GM12878 (cell line): ENCODE results near the gene ATP6V0D1. TPM values are rescaled to one million over a fixed set of nuclear protein-coding genes. Genes with fewer than 3 reads are reported as not detected.

ENCODE experiments used
- ATAC-seq: fragments of 200-7000 bp; cut with Tn5 transposase; 3 replicates; pipeline ENCODE4 v1.9.1; 2020; ENCODE audit warnings: mild to moderate bottlenecking, moderate library complexity
- BruUV-seq: library from RNA; stranded (reverse); fragments of 400-500 nt; replicated peaks from 2 replicates; lab custom pipeline; 2021; lab: Mats Ljungman, UMichigan
- CTCF ChIA-PET: fragments of 300-600 bp; sonication (Branson Sonifier 250); formaldehyde crosslinking; extraction: SDS; loops from one replicate; lab custom pipeline; 2021; ENCODE audit warnings: inconsistent platforms; lab: Yijun Ruan, JAX
- POLR2A ChIA-PET: fragments of 350-600 bp; formaldehyde crosslinking; extraction: SDS; loops from one replicate; lab custom pipeline; 2021; ENCODE audit warnings: inconsistent platforms; lab: Charles Lee
- RAD21 ChIA-PET: fragments of 300-600 bp; sonication (Branson Sonifier 250); formaldehyde crosslinking; loops from one replicate; lab custom pipeline; 2023; ENCODE audit warnings: antibody characterized with exemption; ENCODE audit not compliant: unreplicated experiment; lab: Charles Lee
- SMC1A ChIA-PET: fragments of 300-600 bp; sonication (Branson Sonifier 250); formaldehyde crosslinking; loops from one replicate; lab custom pipeline; 2023; ENCODE audit not compliant: unreplicated experiment, uncharacterized antibody; lab: Charles Lee
- DNase-seq: peaks from one replicate; pipeline ENCODE4 v3.0.0-alpha.2; 2011; ENCODE audit warnings: low read depth, low spot score
- FAIRE-seq: peaks from 3 replicates; lab custom pipeline; 2011; peaks lifted over from hg19 to GRCh38; lab: Jason Lieb, UNC
- H2AFZ ChIP-seq: 2 replicates; pipeline ENCODE4 v1.6.0; 2011; ENCODE audit warnings: low read depth, low read length, control low read depth; ENCODE audit not compliant: control insufficient read depth
- H3K27ac ChIP-seq: 2 replicates; pipeline ENCODE4 v1.5.1; 2011; ENCODE audit warnings: control low read depth; ENCODE audit not compliant: control insufficient read depth, insufficient read depth
- H3K27me3 ChIP-seq, 2 experiments: replicated peaks in 1 of 2; 2 replicates each; pipeline versions ENCODE4 v1.6.0 to v1.6.1; 2011; ENCODE audit warnings: low read length in 1 of 2; ENCODE audit not compliant: control insufficient read depth in 2 of 2, insufficient read depth in 2 of 2
- H3K36me3 ChIP-seq, 2 experiments: 2 replicates each; pipeline ENCODE4 v1.5.1; 2011; ENCODE audit warnings: low read length in 1 of 2; ENCODE audit not compliant: control insufficient read depth in 2 of 2, insufficient read depth in 2 of 2
- H3K4me1 ChIP-seq: 2 replicates; pipeline ENCODE4 v1.6.1; 2011; ENCODE audit warnings: mild to moderate bottlenecking, low read length, moderate library complexity, mixed read lengths; ENCODE audit not compliant: control insufficient read depth, insufficient read depth
- H3K4me2 ChIP-seq: 2 replicates; pipeline ENCODE4 v1.6.0; 2011; ENCODE audit warnings: control low read depth; ENCODE audit not compliant: control insufficient read depth, insufficient read depth
- H3K4me3 ChIP-seq: fragments of 200-600 bp; sonication (generic); 2 replicates; pipeline ENCODE4 v1.5.1; 2016
- H3K79me2 ChIP-seq: 2 replicates; pipeline ENCODE4 v1.6.0; 2011; ENCODE audit warnings: low read length; ENCODE audit not compliant: control insufficient read depth, insufficient read depth
- H3K9ac ChIP-seq: 2 replicates; pipeline ENCODE4 v1.8.0; 2011; ENCODE audit warnings: low read length, control low read depth, mixed read lengths; ENCODE audit not compliant: control insufficient read depth, insufficient read depth
- H3K9me3 ChIP-seq: replicated peaks from 3 replicates; pipeline ENCODE4 v1.5.1; 2011; ENCODE audit warnings: mild to moderate bottlenecking, low read length; ENCODE audit not compliant: control insufficient read depth, insufficient read depth
- H4K20me1 ChIP-seq: 2 replicates; pipeline ENCODE4 v1.6.0; 2011; ENCODE audit not compliant: control insufficient read depth, insufficient read depth
- ATF3 ChIP-seq: IDR thresholded peaks from 2 replicates; pipeline ENCODE4 v1.6.1; 2011; ENCODE audit warnings: low read depth, mild to moderate bottlenecking, low read length, moderate library complexity, borderline replicate concordance; ENCODE audit errors: extremely low read depth
- BCLAF1 ChIP-seq: fragments of 450-650 bp; IDR thresholded peaks from 2 replicates; pipeline ENCODE4 v1.6.1; 2017; ENCODE audit warnings: antibody characterized with exemption, mild to moderate bottlenecking, moderate library complexity
- CTCF ChIP-seq, 3 experiments: IDR thresholded peaks in 2 of 3; conservative IDR thresholded peaks in 1 of 3; 2 replicates each; pipeline ENCODE4 v1.5.1; 2011; ENCODE audit warnings: low read depth in 3 of 3, low read length in 3 of 3, mild to moderate bottlenecking in 3 of 3, control low read depth in 2 of 3, moderate library complexity in 2 of 3, inconsistent platforms in 1 of 3, mixed read lengths in 1 of 3; ENCODE audit not compliant: control insufficient read depth in 2 of 3, insufficient read depth in 1 of 3; ENCODE audit errors: extremely low read depth in 1 of 3
- EGR1 ChIP-seq, 2 experiments: IDR thresholded peaks; 1 replicate in 1 of 2; 2 replicates in 1 of 2; pipeline ENCODE4 v1.6.1; 2011 to 2012; ENCODE audit warnings: low read depth in 2 of 2, low read length in 2 of 2, borderline replicate concordance in 1 of 2, mild to moderate bottlenecking in 1 of 2, moderate library complexity in 1 of 2
- GABPA ChIP-seq: IDR thresholded peaks from 2 replicates; pipeline ENCODE4 v1.6.1; 2014; ENCODE audit warnings: antibody characterized with exemption, low read depth, mild to moderate bottlenecking, inconsistent platforms
- HDAC6 ChIP-seq: fragments of 200-600 bp; sonication (generic); IDR thresholded peaks from one replicate; pipeline ENCODE4 v1.8.0; 2017; ENCODE audit warnings: antibody characterized with exemption; ENCODE audit not compliant: unreplicated experiment
- NFIC ChIP-seq: IDR thresholded peaks from 2 replicates; pipeline ENCODE4 v1.6.1; 2012; ENCODE audit warnings: low read depth, mild to moderate bottlenecking, inconsistent platforms, low read length, moderate library complexity
- PML ChIP-seq: IDR thresholded peaks from 2 replicates; pipeline ENCODE4 v1.6.1; 2012; ENCODE audit warnings: low read length, inconsistent platforms
- RCOR1 ChIP-seq: conservative IDR thresholded peaks from 2 replicates; pipeline ENCODE4 v1.6.1; 2012; ENCODE audit warnings: low read depth, low read length, improper control_type of control experiment
- SP1 ChIP-seq: IDR thresholded peaks from one replicate; pipeline ENCODE4 v1.6.1; 2011; ENCODE audit warnings: low read depth, low read length
- SUPT20H ChIP-seq: IDR thresholded peaks from 2 replicates; pipeline ENCODE4 v1.6.1; 2011; ENCODE audit warnings: low read depth, mild to moderate bottlenecking, low read length, moderate library complexity, borderline replicate concordance; ENCODE audit not compliant: control insufficient read depth
- SUZ12 ChIP-seq: fragments of 200-600 bp; sonication (generic); IDR thresholded peaks from one replicate; pipeline ENCODE4 v1.6.1; 2018; ENCODE audit warnings: antibody characterized with exemption, mild to moderate bottlenecking; ENCODE audit not compliant: unreplicated experiment
- ZNF592 ChIP-seq: fragments of 450-650 bp; IDR thresholded peaks from 2 replicates; pipeline ENCODE4 v1.6.1; 2017; ENCODE audit warnings: mild to moderate bottlenecking, moderate library complexity
- WGBS: methylation state at CpG from one replicate; pipeline ENCODE4 v1.1.6; 2016; ENCODE audit warnings: low lambda C conversion rate; ENCODE audit not compliant: insufficient replicate concordance, insufficient coverage; ENCODE audit errors: missing lambda C conversion rate; 5-methylcytosine and 5-hydroxymethylcytosine counted together
- in situ Hi-C: fragments of 300-500 bp; cut with MboI; formaldehyde crosslinking; loops from 9 replicates; pipeline ENCODE4 v1.14.3; 2018; ENCODE audit warnings: mixed read lengths
- intact Hi-C: fragments of 100-400 bp; cut with micrococcal nuclease; formaldehyde crosslinking; loops from one replicate; pipeline ENCODE4 v1.14.2; 2022; ENCODE audit not compliant: unreplicated experiment
- polyA plus RNA-seq, 11 experiments: library from polyadenylated mRNA; depleted of rRNA in 4 of 11; unstranded in 6 of 11; stranded (reverse) in 5 of 11; fragments of >200 nt; fragmentation: Nextera tagmentation in 4 of 11; fragmentation: Illumina TruSeq in 1 of 11; extraction: Ambion mirVana in 4 of 11; extraction: Trizol in 1 of 11; gene quantifications; 1 replicate in 1 of 11; 2 replicates in 10 of 11; pipeline versions ENCODE4 v1.2.1 to v1.2.3, GENCODE V29; 2011 to 2016; ENCODE audit warnings: inconsistent platforms in 2 of 11, missing spikeins in 2 of 11, low read depth in 1 of 11
- total RNA-seq, 4 experiments: library from RNA; depleted of rRNA in 3 of 4; stranded (reverse); fragments of >200 nt in 3 of 4; fragmentation: Illumina TruSeq in 1 of 4; extraction: Trizol in 1 of 4; gene quantifications; 2 replicates each; pipeline versions ENCODE4 v1.2.1 to v1.2.3, GENCODE V29; 2013 to 2021

ATP6V0D1 gene
- total and polyA plus RNA-seq, 10 of the 15 experiments (the other 5 are each of a cell fraction or from before 2014, with no cell fraction given), result 28.1 to 141 (median 70.3) TPM

- ChIA-PET RAD21 (no interaction called here), SMC1A (interaction anchor here (1.2 kb wide), 1 partner anchor 31 kb away, joined by 3 read pairs; no protein-coding TSS in a partner anchor), CTCF (interaction anchor here (1.3 kb wide), 1 partner anchor 12 kb away, joined by 4 read pairs; no protein-coding TSS in a partner anchor), POLR2A (no interaction called here)
- Histone ChIP-seq H3K4me1 (no peaks in the 10 kb centered on the region), H3K4me2 (no peak overlapping the region), H3K79me2 (peaks cover 3% of the 10 kb centered on the region), H3K9me3 (no peaks in the 10 kb centered on the region), H4K20me1 (peaks cover 13% of the 10 kb centered on the region), H3K4me3 (no peak overlapping the region), H3K27ac (no peak overlapping the region), H3K36me3 (peaks cover 4 to 7% of the 10 kb centered on the region in 2 experiments; a peak in 3 of 4 replicates), H3K27me3 (no peaks in the 10 kb centered on the region), H3K9ac (no peak overlapping the region), H2AFZ (no peak overlapping the region)
- FAIRE-seq (no peak), ATAC-seq (no peak), DNase-seq (no peak)
- BruUV-seq, result no TSS peak
- 88% methylated on average over 7 of the region's 7 CpGs for WGBS
- in situ Hi-C loops (no loop called here), intact Hi-C loops (no loop called here)
- no peak for TF ChIP-seq RCOR1
- no peak for TF ChIP-seq GABPA
- TF ChIP-seq CTCF (IDR thresholded peaks at IDR 0.05 in 2 of 3, conservative IDR thresholded peaks at IDR 0.05 in 1 of 3; ENCODE audit: control insufficient read depth in 2 of 3, extremely low read depth in 1 of 3, insufficient read depth in 1 of 3, low read depth in 3 of 3, low read length in 3 of 3), result no peak
- TF ChIP-seq BCLAF1, result no peak
- no peak for TF ChIP-seq PML
- TF ChIP-seq ATF3, result no peak
- TF ChIP-seq ZNF592, result no peak
- TF ChIP-seq NFIC, result no peak
- no peak for TF ChIP-seq HDAC6
- TF ChIP-seq EGR1 (IDR thresholded peaks at IDR 0.05; ENCODE audit: borderline replicate concordance in 1 of 2, low read depth in 2 of 2, low read length in 2 of 2), result no peak
- no peak for TF ChIP-seq SP1
- no peak for TF ChIP-seq SUZ12
- TF ChIP-seq SUPT20H, result no peak
These were observed 21.7 kb downstream of the ATP6V0D1 start for GRCh38 chr16:67459066-67459860.
